Psoas muscle (tissue), 8 donors: ENCODE measurements around the gene LILRA6. TPM values are rescaled to one million over a fixed set of nuclear protein-coding genes. Genes with fewer than 3 reads are reported as not detected.
A peak's percentile ranks its signal among the peaks of the same experiment; 100 is the strongest.

Experiments used
- ATAC-seq, 4 donors: fragments of 200-7000 bp; cut with Tn5 transposase; one replicate each; pipeline ENCODE4 v1.9.1; 2020; ENCODE audit warnings: moderate library complexity in 3 of 4, mild to moderate bottlenecking in 2 of 4
- DNase-seq, 2 donors: peaks; one replicate each; pipeline ENCODE4 v3.0.0-alpha.2; 2020
- H3K27ac ChIP-seq: fragments of 200-600 bp; one replicate; pipeline ENCODE4 v1.8.0; 2022
- H3K27me3 ChIP-seq, 3 donors: fragments of 200-600 bp in 1 of 3; one replicate each; pipeline versions ENCODE4 v1.6.1 to v1.8.0; 2013 to 2022; ENCODE audit warnings: low read length in 2 of 3, mild to moderate bottlenecking in 2 of 3, moderate library complexity in 1 of 3; ENCODE audit not compliant: insufficient read depth in 3 of 3
- H3K36me3 ChIP-seq, 2 donors: fragments of 200-600 bp in 1 of 2; one replicate each; pipeline versions ENCODE4 v1.6.1 to v1.8.0; 2013 to 2022; ENCODE audit warnings: low read depth in 1 of 2, mild to moderate bottlenecking in 1 of 2, moderate library complexity in 1 of 2; ENCODE audit not compliant: insufficient read depth in 1 of 2
- H3K4me1 ChIP-seq: fragments of 200-600 bp; one replicate; pipeline ENCODE4 v1.8.0; 2022
- H3K4me3 ChIP-seq: fragments of 200-600 bp; one replicate; pipeline ENCODE4 v1.8.0; 2022; ENCODE audit warnings: mild to moderate bottlenecking
- H3K9me3 ChIP-seq: fragments of 200-600 bp; one replicate; pipeline ENCODE4 v1.8.0; 2022
- CTCF ChIP-seq: fragments of 200-600 bp; IDR thresholded peaks from one replicate; pipeline ENCODE4 v1.8.0; 2022; ENCODE audit warnings: antibody characterized with exemption
- WGBS, 3 donors: extraction: QIAGEN DNeasy Blood & Tissue Kit; methylation state at CpG; one replicate each; pipeline versions ENCODE4 v1.1.6 to v1.1.7; 2013; 5-methylcytosine and 5-hydroxymethylcytosine counted together
- intact Hi-C, 2 donors: fragments of 100-400 bp; cut with DNase I; formaldehyde crosslinking; loops; one replicate each; pipeline versions ENCODE4 v1.11.0 to v1.14.2; 2022
- polyA plus RNA-seq, 3 donors: library from polyadenylated mRNA; stranded (reverse); fragments of 200-250 nt; gene quantifications; one replicate each; pipeline ENCODE4 v1.2.3, GENCODE V29; 2013
- total RNA-seq, 4 donors: library from RNA; stranded (reverse); fragmentation: NEBNext Ultra II Directional in 2 of 4; extraction: Animal tissue kit (Norgen Biotek cat#: 25700) in 2 of 4; gene quantifications; one replicate each; pipeline versions ENCODE4 v1.2.1 to v1.2.4, GENCODE V29; 2021 to 2023
- donor health status: healthy with polysubstance abuse.
- donor health status: DM: no; HTN: no; CAD: no; lungs with moderate emphysema.
- donor health status: Bipolar disorder and iron deficiency.
- donor health status: healthy.
- donor health status: DM: yes; HTN: yes; CAD: no.
- donor health status: DM: no; HTN: no; CAD: no.
- donor health status: DM: no; HTN: no; CAD: no.
- donor health status: DM: yes; HTN: yes; CAD: no.

LILRA6 gene
- total and polyA plus RNA-seq, 7 donors: 0.22 to 1.6 (median 0.54) TPM

DNA sequence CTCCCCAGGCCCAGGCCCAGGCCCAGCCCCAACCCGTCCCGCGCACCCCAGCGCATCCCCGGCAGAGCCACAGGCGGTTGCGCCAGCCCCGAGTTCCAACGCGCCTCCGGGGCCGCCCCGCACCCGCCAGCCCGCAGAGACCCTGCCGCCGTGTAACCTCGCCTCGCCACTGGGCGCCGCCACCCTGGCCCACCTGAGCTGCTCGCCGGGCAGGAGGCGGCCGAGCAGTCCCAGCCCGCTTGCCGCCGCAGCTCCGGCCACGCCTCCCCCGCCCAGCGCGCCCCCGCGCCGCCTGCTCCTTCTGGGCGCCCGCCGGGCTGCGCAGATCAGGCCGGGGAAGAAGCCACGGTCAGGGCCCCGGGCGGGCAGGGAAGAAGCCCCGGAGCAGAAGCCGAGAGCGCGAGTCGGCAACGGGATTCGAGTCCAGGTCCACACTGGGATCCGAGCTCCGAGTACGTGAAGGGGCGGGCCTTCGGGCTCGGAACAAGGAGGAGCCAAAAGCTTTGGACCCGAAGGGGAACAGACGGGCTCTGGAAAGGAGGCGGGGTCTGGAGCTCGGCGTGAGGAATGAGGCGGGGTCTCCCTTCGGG, 53.4 kb downstream of the LILRA6 start, which contains the start of gene MBOAT7:
Gene MBOAT7, minus strand, starts transcription at position 436 of the 590 bp plus-strand sequence. CDS start 1,072 bp downstream, outside the sequence.
- Histone ChIP-seq H3K9me3 (no peaks in the 10 kb centered on the region), H3K4me1 (peaks cover 17% of the 10 kb centered on the region), H3K27ac (peak within 1 kb of the TSS; percentile 99), H3K36me3 (peaks cover 6 to 31% of the 10 kb centered on the region in 2 donors), H3K27me3 (no peaks in the 10 kb centered on the region), H3K4me3 (peak within 1 kb of the TSS; percentile 75)
- ATAC-seq (peak; percentile 3 to 15 (median 5)), DNase-seq (no peak)
- peak; percentile 26 for TF ChIP-seq CTCF
- 0 to 1% (median 1%) methylated on average over 50 to 64 of the region's 64 CpGs for WGBS, 3 donors
- intact Hi-C loops: loop anchor here in 1 of 2 donors (5.0 kb wide), 1 partner anchor 667 kb away; no protein-coding TSS in a partner anchor

GRCh38 chr19:54188215-54188871, 54.2 kb downstream of the LILRA6 start:
- no peaks in the 10 kb centered on the region for H3K27me3 ChIP-seq
- peaks cover 17% of the 10 kb centered on the region for H3K4me1 ChIP-seq
- ATAC-seq: no peak
- intact Hi-C loops: loop anchor here in 1 of 2 donors (5.0 kb wide), 1 partner anchor 666 kb away; no protein-coding TSS in a partner anchor
- no peaks in the 10 kb centered on the region for H3K9me3 ChIP-seq
- DNase-seq: no peak
- H3K27ac ChIP-seq: peak overlapping the region; percentile 99
- 34 to 42% (median 42%) methylated on average over 11 to 12 of the region's 12 CpGs for WGBS, 3 donors
- H3K4me3 ChIP-seq: peak overlapping the region; percentile 75
- peaks cover under 1 to 22% of the 10 kb centered on the region in 2 donors for H3K36me3 ChIP-seq
- no peak for TF ChIP-seq CTCF

DNA sequence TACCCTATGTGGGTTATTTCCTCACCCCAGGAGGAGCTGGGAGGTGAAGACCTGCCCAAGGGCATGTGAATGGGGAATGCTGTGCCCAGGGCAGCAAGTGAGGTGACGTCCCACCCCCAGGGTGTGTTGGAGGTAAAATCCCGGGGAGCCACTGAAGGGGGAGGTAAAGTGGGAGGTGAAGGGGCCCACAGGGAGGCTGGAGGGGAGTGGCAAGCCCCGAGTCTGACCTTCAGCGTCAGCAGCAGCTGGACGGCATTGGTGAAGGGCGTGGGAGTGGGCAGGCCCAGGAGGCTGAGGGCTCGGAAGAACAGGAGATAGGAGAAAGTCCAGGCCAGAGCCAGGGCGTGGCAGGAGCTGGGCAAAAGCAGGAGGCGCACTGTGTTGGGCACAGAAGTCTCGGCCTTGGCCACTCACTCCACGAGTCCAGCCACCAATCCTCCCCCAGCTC, 55.6 kb downstream of the LILRA6 start:
- DNase-seq (peak; percentile 29 to 50), ATAC-seq (no peak)
- TF ChIP-seq CTCF: no peak
- peaks cover 0 to 8% of the 10 kb centered on the region in 2 donors for H3K36me3 ChIP-seq
- H3K4me1 ChIP-seq: peaks cover 12% of the 10 kb centered on the region
- no peaks in the 10 kb centered on the region for H3K27me3 ChIP-seq
- H3K4me3 ChIP-seq: no peak overlapping the region
- intact Hi-C loops: loop anchor here in 1 of 2 donors (5.0 kb wide), 1 partner anchor 665 kb away; no protein-coding TSS in a partner anchor
- H3K9me3 ChIP-seq: no peaks in the 10 kb centered on the region
- H3K27ac ChIP-seq: no peak overlapping the region
- whole genome bisulfite sequencing, 3 donors: 90 to 96% (median 93%) methylated on average over 11 of the region's 11 CpGs

Other genes with a start within 250 kb of the LILRA6 start
- gene VSTM1, start 178.9 kb downstream of the LILRA6 start, total RNA-seq: not detected
- not detected for gene VSTM1, start 178.9 kb downstream of the LILRA6 start, polyA plus RNA-seq
- not detected for gene TARM1, start 161.4 kb downstream of the LILRA6 start, total RNA-seq
- gene TARM1, start 161.4 kb downstream of the LILRA6 start, polyA plus RNA-seq: not detected
- under 1 TPM; 0.22 to 0.99 (median 0.70) TPM for gene OSCAR, start 142.0 kb downstream of the LILRA6 start, total RNA-seq
- gene OSCAR, start 142.0 kb downstream of the LILRA6 start, polyA plus RNA-seq: under 1 TPM; 0.10 to 0.33 (median 0.31) TPM
- gene NDUFA3, start 139.9 kb downstream of the LILRA6 start, total RNA-seq: 100 to 1,000 TPM; 260 to 361 (median 307) TPM
- gene NDUFA3, start 139.9 kb downstream of the LILRA6 start, polyA plus RNA-seq: 100 to 1,000 TPM; 302 to 473 (median 338) TPM
- 10 to 100 TPM; 11.0 to 22.9 (median 13.8) TPM for gene TFPT, start 127.1 kb downstream of the LILRA6 start, total RNA-seq
- gene TFPT, start 127.1 kb downstream of the LILRA6 start, polyA plus RNA-seq: 10 to 100 TPM; 23.7 to 38.3 (median 25.2) TPM
- gene PRPF31, start 127.0 kb downstream of the LILRA6 start, total RNA-seq: 10 to 100 TPM; 32.3 to 41.6 (median 36.4) TPM
- gene PRPF31, start 127.0 kb downstream of the LILRA6 start, polyA plus RNA-seq: 10 to 100 TPM; 32.5 to 54.3 (median 52.9) TPM
- 10 to 100 TPM; 19.4 to 28.4 (median 20.4) TPM for gene CNOT3, start 105.0 kb downstream of the LILRA6 start, total RNA-seq
- 10 to 100 TPM; 14.1 to 16.1 (median 16.1) TPM for gene CNOT3, start 105.0 kb downstream of the LILRA6 start, polyA plus RNA-seq
- gene LENG1, start 83.1 kb downstream of the LILRA6 start, total RNA-seq: 10 to 100 TPM in 1 of 4 donors, 1 to 10 TPM in 3; 5.8 to 10.2 (median 7.0) TPM
- gene LENG1, start 83.1 kb downstream of the LILRA6 start, polyA plus RNA-seq: 10 to 100 TPM; 11.4 to 19.6 (median 12.1) TPM
- 1 to 10 TPM in 1 of 4 donors, under 1 TPM in 2, not detected in 1; 0.55 to 2.5 (median 0.74) TPM for gene TMC4, start 69.6 kb downstream of the LILRA6 start, total RNA-seq
- under 1 TPM; 0.64 to 0.70 (median 0.70) TPM for gene TMC4, start 69.6 kb downstream of the LILRA6 start, polyA plus RNA-seq
- 10 to 100 TPM in 3 of 4 donors, 1 to 10 TPM in 1; 6.2 to 17.8 (median 11.4) TPM for gene MBOAT7, start 53.2 kb downstream of the LILRA6 start, total RNA-seq
- 10 to 100 TPM in 1 of 3 donors, 1 to 10 TPM in 2; 6.3 to 11.4 (median 8.4) TPM for gene MBOAT7, start 53.2 kb downstream of the LILRA6 start, polyA plus RNA-seq
- 10 to 100 TPM; 17.4 to 44.6 (median 19.2) TPM for gene TSEN34, start 51.5 kb downstream of the LILRA6 start, total RNA-seq
- gene TSEN34, start 51.5 kb downstream of the LILRA6 start, polyA plus RNA-seq: 10 to 100 TPM; 15.5 to 42.6 (median 24.5) TPM
- gene RPS9, start 41.9 kb downstream of the LILRA6 start, total RNA-seq: 100 to 1,000 TPM; 479 to 705 (median 663) TPM
- 1,000 to 10,000 TPM; 1,294 to 2,049 (median 1,972) TPM for gene RPS9, start 41.9 kb downstream of the LILRA6 start, polyA plus RNA-seq
- gene LILRB3, start 19.8 kb downstream of the LILRA6 start, total RNA-seq: 1 to 10 TPM; 1.9 to 3.8 (median 2.3) TPM
- 1 to 10 TPM in 1 of 3 donors, under 1 TPM in 2; 0.32 to 1.2 (median 0.40) TPM for gene LILRB3, start 19.8 kb downstream of the LILRA6 start, polyA plus RNA-seq
- 1 to 10 TPM; 2.2 to 5.1 (median 4.4) TPM for gene LILRB5, start 14.5 kb upstream of the LILRA6 start, total RNA-seq
- gene LILRB5, start 14.5 kb upstream of the LILRA6 start, polyA plus RNA-seq: 1 to 10 TPM in 2 of 3 donors, under 1 TPM in 1; 0.95 to 1.3 (median 1.1) TPM
- gene LILRB2, start 38.3 kb upstream of the LILRA6 start, total RNA-seq: 1 to 10 TPM in 3 of 4 donors, under 1 TPM in 1; 0.79 to 2.4 (median 1.7) TPM
- 1 to 10 TPM in 1 of 3 donors, under 1 TPM in 2; 0.41 to 1.3 (median 0.42) TPM for gene LILRB2, start 38.3 kb upstream of the LILRA6 start, polyA plus RNA-seq
- 1 to 10 TPM in 3 of 4 donors, not detected in 1; 1.1 to 2.2 (median 1.1) TPM for gene LILRA5, start 70.4 kb upstream of the LILRA6 start, total RNA-seq
- gene LILRA5, start 70.4 kb upstream of the LILRA6 start, polyA plus RNA-seq: 1 to 10 TPM in 1 of 3 donors, under 1 TPM in 2; 0.44 to 1.2 (median 0.52) TPM
- gene LILRA4, start 96.4 kb upstream of the LILRA6 start, total RNA-seq: 1 to 10 TPM in 1 of 4 donors, not detected in 3; 1.1 TPM
- not detected for gene LILRA4, start 96.4 kb upstream of the LILRA6 start, polyA plus RNA-seq
- gene LAIR1, start 122.1 kb upstream of the LILRA6 start, total RNA-seq: 1 to 10 TPM; 3.4 to 6.2 (median 4.0) TPM
- 1 to 10 TPM in 1 of 3 donors, under 1 TPM in 2; 0.93 to 2.4 (median 0.95) TPM for gene LAIR1, start 122.1 kb upstream of the LILRA6 start, polyA plus RNA-seq
- 1 to 10 TPM in 1 of 4 donors, under 1 TPM in 2, not detected in 1; 0.34 to 1.9 (median 0.67) TPM for gene TTYH1, start 172.7 kb upstream of the LILRA6 start, total RNA-seq
- under 1 TPM; 0.38 to 0.63 (median 0.40) TPM for gene TTYH1, start 172.7 kb upstream of the LILRA6 start, polyA plus RNA-seq
- 10 to 100 TPM; 28.2 to 60.2 (median 41.8) TPM for gene LENG8, start 206.4 kb upstream of the LILRA6 start, total RNA-seq
- 10 to 100 TPM; 21.7 to 28.6 (median 27.2) TPM for gene LENG8, start 206.4 kb upstream of the LILRA6 start, polyA plus RNA-seq
- gene LENG9, start 221.0 kb upstream of the LILRA6 start, total RNA-seq: 1 to 10 TPM; 2.0 to 3.7 (median 2.7) TPM
- 1 to 10 TPM; 1.7 to 3.9 (median 3.7) TPM for gene LENG9, start 221.0 kb upstream of the LILRA6 start, polyA plus RNA-seq
- gene CDC42EP5, start 230.5 kb upstream of the LILRA6 start, total RNA-seq: 1 to 10 TPM; 5.0 to 7.4 (median 6.0) TPM
- gene CDC42EP5, start 230.5 kb upstream of the LILRA6 start, polyA plus RNA-seq: 1 to 10 TPM; 1.1 to 4.1 (median 3.1) TPM